ENCODE results near the gene FBXO3. TPM values are rescaled to one million over a fixed set of nuclear protein-coding genes. Genes with fewer than 3 reads are reported as not detected.

The FBXO3 gene, protein sequence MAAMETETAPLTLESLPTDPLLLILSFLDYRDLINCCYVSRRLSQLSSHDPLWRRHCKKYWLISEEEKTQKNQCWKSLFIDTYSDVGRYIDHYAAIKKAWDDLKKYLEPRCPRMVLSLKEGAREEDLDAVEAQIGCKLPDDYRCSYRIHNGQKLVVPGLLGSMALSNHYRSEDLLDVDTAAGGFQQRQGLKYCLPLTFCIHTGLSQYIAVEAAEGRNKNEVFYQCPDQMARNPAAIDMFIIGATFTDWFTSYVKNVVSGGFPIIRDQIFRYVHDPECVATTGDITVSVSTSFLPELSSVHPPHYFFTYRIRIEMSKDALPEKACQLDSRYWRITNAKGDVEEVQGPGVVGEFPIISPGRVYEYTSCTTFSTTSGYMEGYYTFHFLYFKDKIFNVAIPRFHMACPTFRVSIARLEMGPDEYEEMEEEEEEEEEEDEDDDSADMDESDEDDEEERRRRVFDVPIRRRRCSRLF
- total RNA-seq = 24.0 and 27.4 TPM in 2 replicates

DNA sequence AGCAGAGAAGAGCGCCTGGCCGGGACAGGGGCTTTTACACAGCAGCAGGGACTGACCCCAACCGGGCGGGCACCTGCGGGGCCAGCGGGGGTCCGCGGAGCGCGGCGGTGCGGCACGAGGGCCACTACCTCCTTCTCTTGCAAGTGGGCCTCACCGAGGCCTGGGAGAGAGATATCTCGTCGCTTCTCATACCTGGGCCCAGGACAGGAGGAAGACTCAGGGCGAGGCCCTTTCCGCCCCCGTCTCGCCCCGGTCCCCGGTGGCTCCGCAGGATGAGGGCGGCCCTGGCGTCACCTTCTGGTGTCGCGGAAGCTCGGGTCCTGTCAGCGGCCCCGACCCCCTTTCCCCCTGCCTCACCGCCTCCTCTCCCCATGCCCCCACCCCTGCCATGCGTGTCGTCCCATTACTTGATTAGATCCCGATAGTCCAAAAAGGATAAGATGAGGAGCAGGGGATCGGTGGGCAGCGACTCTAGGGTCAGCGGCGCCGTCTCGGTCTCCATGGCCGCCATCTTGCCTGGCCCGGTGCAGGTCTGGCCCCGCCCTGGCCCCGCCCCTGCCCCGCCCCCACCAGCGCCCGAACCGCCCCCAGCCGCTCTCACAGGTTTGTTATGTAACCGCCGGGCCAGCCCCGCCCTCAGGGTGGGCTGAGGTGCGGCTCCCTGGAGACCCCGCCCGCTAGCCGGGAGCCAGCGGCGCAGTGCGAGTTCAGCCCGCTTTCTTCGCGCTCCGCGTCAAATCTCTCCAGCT lies at the start of gene FBXO3:
FBXO3 (minus strand) TSS at position 534 of the 749 bp plus-strand sequence; CDS start at position 511, 23 bp downstream.

GRCh38 chr11:33736148-33736812 lies 38.0 kb downstream of the FBXO3 start, which contains the start of gene CD59:
Gene CD59 (minus strand): TSS chr11:33736423. CDS start chr11:33722445, 13,978 bp downstream.

GRCh38 chr11:33700502-33701271 lies 73.6 kb downstream of the FBXO3 start, which contains the start of gene C11orf91:
Gene C11orf91 (minus strand): TSS chr11:33700826. CDS start chr11:33700740, 86 bp downstream.

Other genes starting within 250 kb of the FBXO3 start
- gene C11orf91, start 73.7 kb downstream of the FBXO3 start, total RNA-seq = not detected in 2 replicates
- 375 and 413 TPM in 2 replicates for gene CD59, start 38.1 kb downstream of the FBXO3 start, total RNA-seq
- gene LMO2, start 117.6 kb upstream of the FBXO3 start, total RNA-seq = 0.39 and 2.2 TPM in 2 replicates